Loucy (cell line): ENCODE data around the gene HIP1.

Experiments
- CTCF ChIP-seq: fragments of 200-600 bp; sonication (generic); conservative IDR thresholded peaks from 2 replicates; pipeline ENCODE4 v1.5.1; 2014; ENCODE audit warnings: mild to moderate bottlenecking, antibody characterized with exemption, low read length
- EZH2phosphoT487 ChIP-seq: fragments of 200-600 bp; IDR thresholded peaks from 2 replicates; pipeline ENCODE4 v1.6.1; 2018; ENCODE audit warnings: antibody characterized with exemption, mild to moderate bottlenecking, moderate library complexity, borderline replicate concordance

- TF ChIP-seq CTCF (no peak), EZH2phosphoT487 (no peak)
Measured at GRCh38 chr7:75590373-75591005, 148.3 kb downstream of the HIP1 start.
